T-helper 22 cell (primary cell): Measurements from ENCODE around the gene TMEM26.
"Not testable (repeated sequence)": the region's sequence is repeated elsewhere in the genome, so short reads cannot be mapped to it uniquely, and the experiment has no call there.

Experiments
- DNase-seq: peaks from one replicate; pipeline ENCODE4 v3.0.0-alpha.2; 2020; ENCODE audit warnings: low read depth

Gene TMEM26

GRCh38 chr10:61398366-61399129 is 54.6 kb downstream of the TMEM26 start:
- DNase-seq = no peak

- DNase-seq = no peak
Observed at GRCh38 chr10:61397175-61397986, 55.8 kb downstream of the TMEM26 start.

DNA sequence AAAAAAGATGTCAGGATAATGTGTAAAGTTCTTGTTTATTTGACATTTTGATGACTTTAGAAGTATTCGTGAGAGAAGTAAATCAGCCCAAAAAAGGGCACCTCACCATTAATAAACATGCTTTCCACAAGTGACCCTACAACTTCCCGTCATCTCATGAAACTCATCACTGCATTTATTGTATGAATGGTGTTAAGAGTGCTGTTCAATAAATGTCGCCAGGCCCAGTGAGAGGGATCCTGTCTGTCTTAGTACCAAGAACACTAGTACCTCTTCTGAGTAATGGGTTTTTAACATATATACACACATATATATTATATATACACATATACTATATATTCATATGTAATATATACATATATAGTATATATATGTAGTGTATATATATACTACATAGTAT is 61.9 kb downstream of the TMEM26 start:
- no peak for DNase-seq

DNA sequence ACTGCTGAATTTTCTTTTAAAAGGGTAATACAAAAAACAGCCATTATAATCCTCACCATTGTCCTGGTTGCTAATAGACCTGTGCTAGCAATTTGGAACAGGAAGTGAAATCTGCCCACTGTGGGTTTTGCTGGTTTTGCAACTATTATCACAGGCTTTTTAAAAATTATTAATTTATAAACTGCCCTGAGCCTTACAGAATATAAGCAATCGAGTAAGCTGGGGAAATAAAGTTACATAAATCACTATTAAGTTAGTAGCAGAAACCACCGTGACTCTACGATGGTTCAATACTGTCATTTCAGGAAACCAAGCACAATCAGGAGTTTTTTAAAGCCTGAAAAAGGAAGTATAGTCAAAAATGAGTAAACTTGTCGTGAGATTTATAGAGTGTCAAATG is 62.3 kb downstream of the TMEM26 start:
- DNase-seq = no peak

DNA sequence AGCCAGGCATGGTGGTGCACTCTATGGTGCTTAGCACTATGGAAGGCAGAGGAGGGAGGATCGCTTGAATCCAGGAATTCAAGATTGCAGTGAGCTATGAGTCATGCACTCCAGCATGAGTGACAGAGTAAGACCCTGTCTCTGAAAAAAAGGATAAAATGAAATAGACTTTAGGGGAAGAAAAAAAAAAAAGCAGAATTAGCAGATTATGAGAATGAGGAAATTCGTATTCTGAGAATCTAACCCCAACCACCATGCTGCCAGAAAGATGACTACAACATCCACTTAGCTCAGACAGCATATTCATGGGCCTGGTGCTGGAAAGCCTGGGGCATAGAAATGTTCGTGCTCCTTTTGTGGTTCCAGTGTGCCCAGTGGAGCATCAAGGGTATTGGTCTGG is 63.3 kb downstream of the TMEM26 start:
- DNase-seq = no peak

DNA sequence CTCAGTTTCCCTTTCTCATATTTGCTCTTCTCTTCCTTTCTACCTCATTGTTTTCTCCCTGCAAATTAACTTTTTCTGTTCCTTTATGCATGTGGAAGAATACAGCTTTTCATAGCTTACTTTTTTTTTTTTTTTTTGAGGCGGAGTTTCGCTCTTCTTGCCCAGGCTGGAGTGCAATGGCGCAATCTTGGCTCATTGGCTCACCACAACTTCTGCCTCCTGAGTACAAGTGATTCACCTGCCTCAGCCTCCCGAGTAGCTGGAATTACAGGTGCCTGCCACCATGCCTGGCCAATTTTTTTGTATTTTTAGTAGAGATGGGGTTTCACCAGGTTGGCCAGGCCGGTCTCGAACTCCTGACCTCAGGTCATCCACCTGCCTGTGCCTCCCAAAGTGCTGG is 64.2 kb downstream of the TMEM26 start:
- DNase-seq = not testable (repeated sequence)

DNA sequence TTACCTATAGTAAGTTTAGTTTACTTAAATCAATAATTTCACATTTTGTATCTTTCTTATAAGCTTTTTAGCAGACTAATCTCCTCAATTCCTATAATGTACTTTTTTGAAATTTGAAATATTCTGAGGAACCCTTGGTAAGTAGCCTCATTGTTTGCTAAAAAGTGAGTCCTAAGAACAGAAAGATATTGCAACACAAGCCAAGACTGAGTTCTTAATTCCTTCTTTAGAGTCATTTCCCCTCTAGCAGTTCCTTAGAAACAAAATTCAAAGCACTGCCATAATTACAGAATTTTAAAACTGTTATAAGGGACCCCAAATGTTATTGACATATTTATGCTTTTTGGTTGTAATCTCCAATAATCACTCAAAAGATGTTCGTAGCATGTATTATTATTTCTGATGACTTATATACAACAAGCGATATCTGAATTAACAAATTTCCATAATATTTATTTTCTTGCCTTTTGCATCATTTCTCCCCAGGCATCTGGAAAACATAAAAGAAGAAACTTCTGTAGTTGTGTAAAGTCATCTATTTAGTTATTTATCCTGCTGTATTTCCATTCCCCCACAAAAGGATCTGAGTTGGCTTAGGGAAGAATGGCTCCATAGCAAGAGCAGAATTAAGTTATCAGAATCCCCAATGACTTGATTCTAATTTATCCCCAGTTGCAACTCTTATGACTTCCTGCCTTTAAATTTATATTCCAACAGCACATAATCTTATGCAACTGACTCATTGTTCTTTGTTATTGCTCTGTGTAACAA is 67.8 kb downstream of the TMEM26 start:
- no peak for DNase-seq

GRCh38 chr10:61381153-61381552 is 72.0 kb downstream of the TMEM26 start:
- DNase-seq = not testable (repeated sequence)

DNA sequence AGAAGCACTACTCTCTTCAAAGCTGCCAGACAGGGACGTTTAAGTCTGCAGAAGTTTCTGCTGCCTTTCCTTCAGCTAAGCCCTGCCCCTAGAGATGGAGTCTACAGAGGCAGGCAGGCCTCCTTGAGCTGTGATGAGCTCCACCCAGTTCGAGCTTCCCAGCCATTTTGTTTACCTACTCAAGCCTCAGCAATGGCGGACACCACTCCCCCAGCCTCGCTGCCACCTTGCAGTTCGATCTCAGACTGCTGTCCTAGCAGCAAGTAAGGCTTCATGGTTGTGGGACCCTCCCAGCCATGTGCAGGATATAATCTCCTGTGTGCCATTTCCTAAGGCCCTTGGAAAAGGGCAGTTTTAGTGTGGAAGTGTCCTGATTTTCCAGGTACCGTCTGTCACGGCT is 74.3 kb downstream of the TMEM26 start:
- DNase-seq = no peak

GRCh38 chr10:61376908-61377368 is 76.2 kb downstream of the TMEM26 start:
- no peak for DNase-seq

DNA sequence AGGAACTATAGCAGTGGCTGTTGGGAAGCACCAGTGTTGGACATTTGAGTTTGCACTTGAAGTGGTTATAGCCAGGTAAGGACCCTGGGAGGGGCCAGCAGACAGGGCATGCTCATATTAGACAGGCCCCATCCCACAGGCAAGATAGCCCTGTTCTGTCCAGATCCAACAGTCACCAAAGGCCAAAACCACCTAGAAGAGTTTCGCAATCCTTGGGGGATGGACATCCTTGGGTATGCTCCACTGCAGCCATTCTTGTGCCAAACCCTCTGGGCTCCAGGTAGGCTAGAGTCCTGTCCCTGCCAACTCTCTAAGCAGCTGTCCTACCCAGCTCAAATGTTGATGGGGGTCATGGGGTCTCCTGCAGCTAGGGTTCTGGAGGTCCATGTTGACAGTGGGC is 76.8 kb downstream of the TMEM26 start:
- DNase-seq = no peak

- DNase-seq = no peak
Observed at GRCh38 chr10:61366365-61366764, 86.8 kb downstream of the TMEM26 start.

DNA sequence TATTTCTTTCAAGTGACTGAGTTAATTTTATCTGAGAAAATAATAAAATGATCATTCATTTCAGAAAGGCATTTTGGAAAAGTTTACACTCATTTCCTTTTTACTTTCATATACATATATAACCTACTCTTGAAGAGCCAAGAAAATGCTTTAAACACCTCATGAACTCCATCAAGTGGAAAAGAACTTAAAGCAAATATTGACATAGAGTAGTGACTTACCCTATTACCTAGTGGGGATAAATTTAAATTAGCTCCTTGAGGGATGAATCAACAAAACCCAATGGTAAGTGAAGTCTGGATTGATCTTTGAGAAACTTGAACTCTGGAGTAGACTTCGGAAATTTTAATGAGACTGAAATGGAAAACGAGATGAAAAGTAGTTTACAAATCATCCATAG is 88.6 kb downstream of the TMEM26 start:
- no peak for DNase-seq

GRCh38 chr10:61363006-61363405 is 90.2 kb downstream of the TMEM26 start:
- DNase-seq = no peak

DNA sequence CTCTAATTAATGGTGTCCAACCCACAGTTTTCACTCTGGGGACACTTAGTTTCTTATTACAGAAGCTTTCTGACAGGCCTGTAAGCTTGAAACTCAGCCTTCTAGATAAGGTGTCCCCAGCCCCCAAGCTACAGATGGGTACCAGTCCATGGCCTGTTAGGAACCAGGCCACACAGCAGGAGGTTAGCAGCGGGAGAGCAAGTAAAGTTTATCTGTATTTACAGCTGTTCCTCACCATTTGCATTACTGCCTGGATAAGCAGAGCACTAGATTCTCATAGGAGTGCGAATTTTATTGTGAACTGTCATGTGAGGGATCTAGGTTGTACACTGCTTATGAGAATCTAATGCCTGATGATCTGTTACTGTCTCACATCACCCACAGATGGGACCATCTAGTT is 93.7 kb downstream of the TMEM26 start:
- DNase-seq = no peak

DNA sequence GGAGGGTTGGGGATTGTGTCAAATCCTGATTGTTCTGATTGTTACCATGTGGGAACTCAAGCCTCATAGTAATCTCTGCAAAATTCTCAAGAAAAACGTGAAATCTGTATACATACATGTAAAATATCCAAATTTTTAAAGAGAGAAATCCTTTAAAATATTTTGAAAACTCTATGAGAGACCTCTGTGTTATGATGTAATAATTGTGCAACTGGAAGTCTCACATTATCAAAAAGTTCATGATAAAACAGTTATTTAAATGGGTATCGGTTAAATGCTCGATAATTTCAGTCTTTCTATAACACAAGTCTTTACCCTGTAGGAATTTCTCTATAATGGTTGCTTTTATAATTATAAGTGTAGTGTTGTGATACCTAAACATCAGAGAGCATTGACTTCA is 95.5 kb downstream of the TMEM26 start:
- DNase-seq = no peak
